HCT116 (cell line): ENCODE data around the gene HOTAIR. TPM values are rescaled to one million over a fixed set of nuclear protein-coding genes. Genes with fewer than 3 reads are reported as not detected.

ENCODE experiments used
- ATAC-seq: fragments of 200-7000 bp; cut with Tn5 transposase; 2 replicates; pipeline ENCODE4 v1.9.1; 2020; ENCODE audit warnings: mild to moderate bottlenecking, moderate library complexity
- BruUV-seq: library from RNA; stranded (reverse); fragments of 400-500 nt; replicated peaks from 2 replicates; lab custom pipeline; 2021; lab: Mats Ljungman, UMichigan
- CTCF ChIA-PET: fragments of 300-600 bp; sonication (Branson Sonifier 250); formaldehyde crosslinking; loops from one replicate; lab custom pipeline; 2021; ENCODE audit warnings: antibody characterized with exemption; lab: Charles Lee
- POLR2A ChIA-PET: fragments of 300-600, 350-600 bp; sonication (Branson Sonifier 250); formaldehyde crosslinking; loops from one replicate; lab custom pipeline; 2021; ENCODE audit warnings: antibody characterized with exemption; lab: Charles Lee
- RAD21 ChIA-PET, 2 experiments: fragments of 300-600 bp; sonication (Branson Sonifier 250); formaldehyde crosslinking; loops; one replicate each; lab custom pipeline; 2023; ENCODE audit warnings: low total read pairs in 2 of 2; ENCODE audit not compliant: uncharacterized antibody in 2 of 2, unreplicated experiment in 2 of 2, low non-redundant PET in 1 of 2; lab: Charles Lee
- DNase-seq: peaks from one replicate; pipeline ENCODE4 v3.0.0-alpha.2; 2010; ENCODE audit warnings: low read depth, low spot score
- H2AFZ ChIP-seq: fragments of 200-600 bp; shearing (Covaris generic), sonication (generic); 2 replicates; pipeline ENCODE4 v1.6.1; 2017; ENCODE audit warnings: low read depth, mixed run types, mixed read lengths, antibody characterized with exemption, low read length; ENCODE audit not compliant: poor library complexity, severe bottlenecking
- H3K27ac ChIP-seq: 2 replicates; pipeline ENCODE4 v1.5.1; 2012; ENCODE audit warnings: low read depth, low read length
- H3K27me3 ChIP-seq: fragments of 200-600 bp; sonication (generic); 2 replicates; pipeline ENCODE4 v1.6.1; 2016; ENCODE audit warnings: mixed run types, low read length, mixed read lengths; ENCODE audit not compliant: insufficient read depth
- H3K36me3 ChIP-seq, 2 experiments: fragments of 200-500 bp in 1 of 2; fragments of 200-600 bp in 1 of 2; sonication (Bioruptor generic) in 1 of 2; sonication (generic) in 1 of 2; 2 replicates each; pipeline versions ENCODE4 v1.5.1 to v1.6.1; 2014 to 2016; ENCODE audit warnings: low read length in 2 of 2, inconsistent platforms in 1 of 2, mixed read lengths in 1 of 2, mixed run types in 1 of 2; ENCODE audit not compliant: insufficient read depth in 2 of 2, control insufficient read depth in 1 of 2
- H3K4me1 ChIP-seq, 2 experiments: fragments of 200-600 bp in 1 of 2; sonication (generic) in 1 of 2; 2 replicates each; pipeline versions ENCODE4 v1.5.1 to v1.6.1; 2012 to 2017; ENCODE audit warnings: low read length in 2 of 2, inconsistent platforms in 1 of 2, mild to moderate bottlenecking in 1 of 2, mixed read lengths in 1 of 2, mixed run types in 1 of 2, moderate library complexity in 1 of 2; ENCODE audit not compliant: insufficient read depth in 2 of 2, control insufficient read depth in 1 of 2
- H3K4me2 ChIP-seq: fragments of 200-600 bp; sonication (generic); 2 replicates; pipeline ENCODE4 v1.6.1; 2017; ENCODE audit warnings: mixed run types, low read length, mixed read lengths
- H3K4me3 ChIP-seq, 2 experiments: fragments of 200-600 bp in 1 of 2; sonication (generic) in 1 of 2; replicated peaks in 1 of 2; 2 replicates each; pipeline ENCODE4 v1.5.1; 2011 to 2016; ENCODE audit warnings: low read length in 2 of 2, control low read depth in 1 of 2, low read depth in 1 of 2, mild to moderate bottlenecking in 1 of 2, mixed read lengths in 1 of 2, mixed run types in 1 of 2
- H3K79me2 ChIP-seq: fragments of 200-600 bp; sonication (generic); 2 replicates; pipeline ENCODE4 v1.6.1; 2017; ENCODE audit warnings: mild to moderate bottlenecking, mixed run types, low read length, moderate library complexity, mixed read lengths; ENCODE audit not compliant: insufficient read depth
- H3K9ac ChIP-seq: fragments of 200-600 bp; sonication (generic); 2 replicates; pipeline ENCODE4 v1.6.1; 2016; ENCODE audit warnings: low read length, mixed read lengths
- H3K9me2 ChIP-seq: fragments of 200-600 bp; sonication (generic), shearing (Covaris generic); 2 replicates; pipeline ENCODE4 v1.6.1; 2017; ENCODE audit warnings: mixed run types, mild to moderate bottlenecking, moderate library complexity; ENCODE audit not compliant: insufficient read depth
- H3K9me3 ChIP-seq, 2 experiments: fragments of 200-500 bp in 1 of 2; fragments of 200-600 bp in 1 of 2; sonication (Bioruptor generic) in 1 of 2; sonication (generic) in 1 of 2; 2 replicates each; pipeline ENCODE4 v1.6.1; 2014 to 2017; ENCODE audit warnings: low read length in 2 of 2, mixed read lengths in 2 of 2, inconsistent platforms in 1 of 2, low read depth in 1 of 2, mild to moderate bottlenecking in 1 of 2, mixed run types in 1 of 2, moderate library complexity in 1 of 2; ENCODE audit not compliant: control insufficient read depth in 1 of 2, insufficient read depth in 1 of 2
- H4K20me1 ChIP-seq: fragments of 200-600 bp; sonication (generic), shearing (Covaris generic); 2 replicates; pipeline ENCODE4 v1.6.1; 2017; ENCODE audit warnings: mixed run types, mild to moderate bottlenecking, moderate library complexity; ENCODE audit not compliant: insufficient read depth
- ATF3 ChIP-seq: IDR thresholded peaks from 2 replicates; pipeline ENCODE4 v1.6.1; 2012
- CBX3 ChIP-seq: IDR thresholded peaks from 2 replicates; pipeline ENCODE4 v1.6.1; 2012; ENCODE audit warnings: low read depth
- ELF1 ChIP-seq: IDR thresholded peaks from 2 replicates; pipeline ENCODE4 v1.6.1; 2012; ENCODE audit warnings: low read depth, borderline replicate concordance
- JUND ChIP-seq: IDR thresholded peaks from 2 replicates; pipeline ENCODE4 v1.6.1; 2012
- POLR2A ChIP-seq: IDR thresholded peaks from 2 replicates; pipeline ENCODE4 v1.7.0; 2011; ENCODE audit warnings: borderline replicate concordance; ENCODE audit not compliant: insufficient read depth, insufficient read length; ENCODE audit errors: extremely low read depth
- POLR2AphosphoS5 ChIP-seq: IDR thresholded peaks from 2 replicates; pipeline ENCODE4 v1.6.1; 2011; ENCODE audit warnings: mild to moderate bottlenecking, low read depth, low read length, moderate library complexity
- RAD21 ChIP-seq: IDR thresholded peaks from 2 replicates; pipeline ENCODE4 v1.6.1; 2012; ENCODE audit warnings: low read depth, mild to moderate bottlenecking
- REST ChIP-seq: IDR thresholded peaks from 2 replicates; pipeline ENCODE4 v1.6.1; 2012; ENCODE audit warnings: low read depth
- SIN3A ChIP-seq: IDR thresholded peaks from 2 replicates; pipeline ENCODE4 v1.6.1; 2012; ENCODE audit warnings: low read depth
- SP1 ChIP-seq: IDR thresholded peaks from 2 replicates; pipeline ENCODE4 v1.6.1; 2012; ENCODE audit warnings: low read depth
- SRF ChIP-seq: IDR thresholded peaks from 2 replicates; pipeline ENCODE4 v1.6.1; 2012; ENCODE audit warnings: low read depth
- YY1 ChIP-seq: IDR thresholded peaks from 2 replicates; pipeline ENCODE4 v1.6.1; 2011; ENCODE audit warnings: low read length, low read depth, moderate library complexity, mild to moderate bottlenecking; ENCODE audit not compliant: insufficient replicate concordance; ENCODE audit errors: extremely low read depth
- intact Hi-C: fragments of 100-400 bp; cut with micrococcal nuclease; formaldehyde crosslinking; loops from 2 replicates; pipeline ENCODE4 v1.10.0; 2022
- total RNA-seq: library from RNA; stranded (reverse); gene quantifications from one replicate; pipeline ENCODE4 v1.2.1, GENCODE V29; 2021; ENCODE audit not compliant: unreplicated experiment

Gene HOTAIR
- total RNA-seq, 1 experiment from 2014 or later, result 0.25 TPM

DNA sequence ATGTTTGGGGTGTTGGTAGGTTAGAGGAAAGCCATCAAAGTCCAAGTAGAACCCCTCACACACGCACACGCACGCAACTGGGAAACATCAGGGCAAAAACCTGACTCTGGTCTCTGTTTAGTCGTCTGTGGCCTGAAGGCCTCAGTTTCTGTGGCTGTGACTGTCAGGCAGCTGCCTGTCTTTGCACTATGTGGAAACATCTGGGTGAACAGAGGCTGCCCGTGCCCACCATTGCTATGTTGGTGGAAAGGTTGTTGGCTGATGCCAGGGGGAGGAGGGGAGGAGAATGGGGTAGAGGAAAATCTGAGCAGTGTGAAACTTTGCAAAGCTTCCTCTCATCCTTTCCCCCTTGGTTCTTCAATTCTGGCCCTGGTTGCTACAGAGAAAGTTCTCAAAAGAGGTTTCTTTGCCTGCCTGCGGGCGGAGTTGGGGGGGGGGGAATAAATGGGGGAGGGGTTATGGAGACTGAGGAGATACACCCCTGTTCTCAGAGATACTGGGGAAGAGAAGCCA, 17.7 kb upstream of the HOTAIR start:
- Histone ChIP-seq H3K4me2 (no peak overlapping the region), H4K20me1 (no peaks in the 10 kb centered on the region), H2AFZ (no peak overlapping the region), H3K4me1 (peaks cover 13 to 31% of the 10 kb centered on the region in 2 experiments), H3K9me3 (no peaks in the 10 kb centered on the region), H3K36me3 (no peaks in the 10 kb centered on the region), H3K4me3 (no peak overlapping the region), H3K27me3 (no peaks in the 10 kb centered on the region), H3K9ac (no peak overlapping the region), H3K27ac (no peak overlapping the region), H3K79me2 (peaks cover 22% of the 10 kb centered on the region), H3K9me2 (no peaks in the 10 kb centered on the region)
- TF ChIP-seq ELF1, result no peak
- no peak for TF ChIP-seq REST
- no peak for TF ChIP-seq POLR2A
- TF ChIP-seq SP1, result no peak
- no peak for TF ChIP-seq POLR2AphosphoS5
- TF ChIP-seq SRF, result no peak
- no peak for TF ChIP-seq SIN3A
- TF ChIP-seq RAD21, result no peak
- TF ChIP-seq CBX3, result no peak
- no peak for TF ChIP-seq JUND
- no peak for TF ChIP-seq YY1
- no peak for TF ChIP-seq ATF3
- no TSS peak for BruUV-seq
- RAD21 ChIA-PET, result no interaction called here
- POLR2A ChIA-PET, result interaction anchor here (2.2 kb wide), 1 partner anchor 25 kb away, joined by 6 read pairs; no protein-coding TSS in a partner anchor
- CTCF ChIA-PET, result interaction anchor here (1.2 to 1.7 kb wide), 4 partner anchors 7 to 216 kb away, joined by 3 to 5 read pairs (median 4); partner anchors contain the start of genes HOXC10 and HOXC5
- ATAC-seq (no peak), DNase-seq (no peak)
- intact Hi-C loops, result no loop called here
